IPS-18a (cell line): ENCODE results near the gene LUZP1.

Experiments used
- H3K27ac ChIP-seq: one replicate; pipeline ENCODE4 v1.5.1; 2013; ENCODE audit warnings: low read length
- H3K27me3 ChIP-seq: one replicate; pipeline ENCODE4 v1.6.1; 2013; ENCODE audit warnings: mild to moderate bottlenecking, low read length; ENCODE audit not compliant: control insufficient read depth, insufficient read depth
- H3K36me3 ChIP-seq: one replicate; pipeline ENCODE4 v1.6.1; 2013; ENCODE audit warnings: low read depth, low read length; ENCODE audit not compliant: control insufficient read depth
- H3K4me1 ChIP-seq: one replicate; pipeline ENCODE4 v1.6.1; 2013; ENCODE audit warnings: low read depth, low read length; ENCODE audit not compliant: control insufficient read depth
- H3K4me3 ChIP-seq: one replicate; pipeline ENCODE4 v1.5.1; 2013; ENCODE audit warnings: low read length
- H3K9ac ChIP-seq: one replicate; pipeline ENCODE4 v1.6.1; 2013; ENCODE audit warnings: mild to moderate bottlenecking, low read length, moderate library complexity
- H3K9me3 ChIP-seq: one replicate; pipeline ENCODE4 v1.6.1; 2013; ENCODE audit warnings: low read depth, low read length; ENCODE audit not compliant: control insufficient read depth

LUZP1 gene

GRCh38 chr1:23168079-23168444 is 594 bp downstream of the LUZP1 start:
- Histone ChIP-seq H3K27ac (no peak overlapping the region), H3K36me3 (no peaks in the 10 kb centered on the region), H3K27me3 (no peaks in the 10 kb centered on the region), H3K9me3 (no peaks in the 10 kb centered on the region), H3K4me3 (peak overlapping the region; percentile 89), H3K9ac (peak overlapping the region; percentile 84), H3K4me1 (peaks cover 6% of the 10 kb centered on the region)

GRCh38 chr1:23167353-23168078 is 1.1 kb downstream of the LUZP1 start:
- H3K36me3 ChIP-seq, result no peaks in the 10 kb centered on the region
- H3K9ac ChIP-seq, result peak overlapping the region; percentile 62
- no peaks in the 10 kb centered on the region for H3K9me3 ChIP-seq
- peak overlapping the region; percentile 89 for H3K4me3 ChIP-seq
- H3K27me3 ChIP-seq, result no peaks in the 10 kb centered on the region
- no peak overlapping the region for H3K27ac ChIP-seq
- H3K4me1 ChIP-seq, result peaks cover 6% of the 10 kb centered on the region

DNA sequence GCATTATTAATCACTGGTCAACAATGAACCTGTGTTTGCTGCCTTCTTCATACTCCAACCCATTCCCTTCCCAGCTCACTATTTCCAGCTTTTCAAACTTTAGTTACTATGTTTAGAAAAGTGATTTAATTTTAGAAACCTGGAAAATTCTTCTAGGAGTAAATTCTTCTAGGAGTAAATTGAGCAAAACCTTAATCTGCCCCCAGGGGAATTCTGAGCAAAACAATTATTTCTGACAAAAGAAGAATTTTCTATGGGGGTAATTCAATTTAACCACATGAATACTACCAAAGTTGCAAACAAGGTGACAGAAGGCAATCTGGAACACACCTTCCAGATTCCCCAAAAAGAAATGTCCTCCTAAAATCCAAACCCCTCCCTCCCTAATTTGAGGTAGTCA is 1.8 kb downstream of the LUZP1 start:
- H3K27me3 ChIP-seq, result no peaks in the 10 kb centered on the region
- H3K9ac ChIP-seq, result peak overlapping the region; percentile 62
- peak overlapping the region; percentile 89 for H3K4me3 ChIP-seq
- H3K36me3 ChIP-seq, result no peaks in the 10 kb centered on the region
- peaks cover 6% of the 10 kb centered on the region for H3K4me1 ChIP-seq
- H3K27ac ChIP-seq, result no peak overlapping the region
- H3K9me3 ChIP-seq, result no peaks in the 10 kb centered on the region

DNA sequence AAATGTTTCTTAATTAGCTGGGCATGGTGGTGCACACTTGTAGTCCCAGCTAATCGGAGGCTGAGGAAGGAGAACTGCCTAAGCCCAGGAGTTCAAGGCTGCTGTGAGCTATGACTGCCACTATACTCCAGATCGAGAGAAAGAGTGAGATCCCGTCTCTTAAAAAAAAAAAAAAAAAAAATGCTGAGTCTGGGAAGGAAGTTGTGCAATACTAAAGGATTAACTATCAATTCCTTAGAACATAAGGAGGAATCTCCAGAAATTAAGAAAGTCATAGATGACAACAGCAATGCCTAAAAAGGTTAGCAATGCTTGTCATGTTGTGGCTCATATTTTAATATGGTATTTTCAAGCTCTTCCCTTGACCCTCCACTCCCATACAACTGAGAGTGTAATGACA is 5.3 kb downstream of the LUZP1 start:
- Histone ChIP-seq H3K36me3 (no peaks in the 10 kb centered on the region), H3K27me3 (no peaks in the 10 kb centered on the region), H3K27ac (no peak overlapping the region), H3K4me3 (no peak overlapping the region), H3K9ac (no peak overlapping the region), H3K9me3 (no peaks in the 10 kb centered on the region), H3K4me1 (peaks cover 11% of the 10 kb centered on the region)

- H3K9ac ChIP-seq, result no peak overlapping the region
- no peaks in the 10 kb centered on the region for H3K27me3 ChIP-seq
- H3K4me3 ChIP-seq, result no peak overlapping the region
- no peaks in the 10 kb centered on the region for H3K9me3 ChIP-seq
- H3K36me3 ChIP-seq, result no peaks in the 10 kb centered on the region
- no peak overlapping the region for H3K27ac ChIP-seq
- peaks cover 4% of the 10 kb centered on the region for H3K4me1 ChIP-seq
Observed at GRCh38 chr1:23159963-23160877, 8.4 kb downstream of the LUZP1 start.

DNA sequence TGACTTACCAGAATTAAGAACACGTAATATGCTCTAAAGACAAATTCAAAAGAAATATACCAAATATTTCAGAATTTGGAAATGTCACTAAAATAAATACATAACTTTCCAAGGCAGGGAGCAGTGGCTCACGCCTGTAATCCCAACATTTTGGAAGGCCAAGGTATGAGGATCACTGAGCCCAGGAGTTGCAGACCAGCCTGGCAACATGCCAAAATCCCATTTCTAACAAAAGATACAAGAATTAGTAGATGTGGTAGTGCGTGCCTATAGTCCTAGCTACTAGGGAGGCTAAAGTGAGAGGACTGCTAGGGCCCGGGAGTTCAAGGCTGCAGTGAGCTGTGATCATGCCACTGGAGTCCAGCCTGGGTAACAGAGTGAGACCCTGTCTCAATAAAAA is 11.7 kb downstream of the LUZP1 start:
- no peaks in the 10 kb centered on the region for H3K27me3 ChIP-seq
- H3K36me3 ChIP-seq, result no peaks in the 10 kb centered on the region
- H3K4me3 ChIP-seq, result no peak overlapping the region
- H3K9ac ChIP-seq, result no peak overlapping the region
- peaks cover 11% of the 10 kb centered on the region for H3K4me1 ChIP-seq
- no peak overlapping the region for H3K27ac ChIP-seq
- no peaks in the 10 kb centered on the region for H3K9me3 ChIP-seq

DNA sequence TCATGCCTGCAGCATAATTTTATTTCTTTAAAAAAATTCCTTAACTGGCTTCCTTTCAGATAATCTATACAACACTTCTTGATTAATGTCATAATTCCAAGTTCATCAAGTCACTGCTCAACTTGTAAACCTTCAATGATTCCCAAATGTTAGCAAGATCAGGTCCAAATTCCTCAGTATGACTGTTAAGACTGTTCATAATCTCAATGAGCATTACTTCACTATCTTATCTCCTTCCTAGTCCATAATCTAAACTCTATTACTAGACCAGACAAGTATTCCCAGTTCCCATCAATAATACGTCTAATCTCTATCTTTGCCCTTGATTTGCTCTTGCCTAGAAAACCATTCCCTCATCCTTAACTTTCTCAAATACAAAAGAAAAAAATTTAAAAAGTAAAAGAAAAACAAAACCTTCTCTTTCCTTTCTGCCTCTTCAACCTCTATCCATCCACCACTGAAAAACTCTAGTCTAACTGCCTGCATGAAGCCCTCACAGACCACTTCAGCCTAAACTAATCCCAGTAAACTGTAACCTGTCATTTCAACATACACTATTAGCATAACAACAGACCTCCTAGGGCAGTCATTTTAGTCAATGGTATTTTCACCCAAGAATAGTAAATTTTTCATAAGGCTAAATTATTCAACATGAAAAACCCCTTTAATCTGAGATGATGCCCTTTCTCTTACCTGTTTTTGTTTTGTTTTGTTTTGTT is 15.5 kb downstream of the LUZP1 start:
- Histone ChIP-seq H3K36me3 (no peaks in the 10 kb centered on the region), H3K4me1 (peaks cover 7% of the 10 kb centered on the region), H3K9me3 (no peaks in the 10 kb centered on the region), H3K27ac (no peak overlapping the region), H3K4me3 (no peak overlapping the region), H3K27me3 (no peaks in the 10 kb centered on the region), H3K9ac (no peak overlapping the region)

GRCh38 chr1:23150742-23151141 is 17.9 kb downstream of the LUZP1 start:
- Histone ChIP-seq H3K4me1 (peaks cover 7% of the 10 kb centered on the region), H3K9ac (no peak overlapping the region), H3K27me3 (no peaks in the 10 kb centered on the region), H3K27ac (no peak overlapping the region), H3K36me3 (peaks cover 5% of the 10 kb centered on the region), H3K9me3 (no peaks in the 10 kb centered on the region), H3K4me3 (no peak overlapping the region)

- peaks cover 5% of the 10 kb centered on the region for H3K36me3 ChIP-seq
- H3K4me3 ChIP-seq, result no peak overlapping the region
- H3K9me3 ChIP-seq, result no peaks in the 10 kb centered on the region
- no peaks in the 10 kb centered on the region for H3K27me3 ChIP-seq
- no peak overlapping the region for H3K9ac ChIP-seq
- no peak overlapping the region for H3K27ac ChIP-seq
- H3K4me1 ChIP-seq, result peaks cover 7% of the 10 kb centered on the region
Observed at GRCh38 chr1:23150125-23150524, 18.5 kb downstream of the LUZP1 start.

- Histone ChIP-seq H3K27ac (no peak overlapping the region), H3K27me3 (no peaks in the 10 kb centered on the region), H3K9me3 (no peaks in the 10 kb centered on the region), H3K9ac (no peak overlapping the region), H3K4me3 (no peak overlapping the region), H3K4me1 (peaks cover 7% of the 10 kb centered on the region), H3K36me3 (peaks cover 5% of the 10 kb centered on the region)
Observed at GRCh38 chr1:23149114-23149513, 19.5 kb downstream of the LUZP1 start.

DNA sequence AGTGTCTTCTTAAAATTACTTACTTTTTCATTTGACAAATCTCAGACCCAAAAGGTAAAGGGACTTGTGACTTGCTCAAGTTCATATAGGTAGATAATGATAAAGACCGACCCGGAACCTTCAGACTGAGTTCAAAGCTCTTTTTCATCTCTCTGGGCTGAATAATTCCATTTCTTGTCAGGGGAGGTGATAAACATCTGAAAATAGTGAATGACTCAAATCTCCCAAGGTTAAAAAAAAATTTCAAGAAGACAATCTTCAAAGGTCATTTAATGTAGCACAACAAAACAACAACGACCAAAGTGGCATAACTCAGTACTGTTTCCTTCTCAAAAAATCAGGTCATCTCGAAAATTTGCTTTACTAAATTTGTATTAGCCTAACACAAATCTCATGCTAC is 20.6 kb downstream of the LUZP1 start:
- Histone ChIP-seq H3K4me1 (peaks cover 3% of the 10 kb centered on the region), H3K9me3 (no peaks in the 10 kb centered on the region)

More for the DNA sequence above, 20.6 kb downstream of the LUZP1 start:
- peaks cover 5% of the 10 kb centered on the region for H3K36me3 ChIP-seq
- no peak overlapping the region for H3K9ac ChIP-seq
- no peak overlapping the region for H3K4me3 ChIP-seq
- H3K27me3 ChIP-seq, result no peaks in the 10 kb centered on the region
- no peak overlapping the region for H3K27ac ChIP-seq
